ENCODE results near the gene NR2C2.

GRCh38 chr3:14988988-14989394, 41.6 kb downstream of the NR2C2 start:
- TF ChIP-seq POLR2A (IDR thresholded peaks at IDR 0.05) (no peak), CTCF (IDR thresholded peaks at IDR 0.05) (no peak)
